ENCODE measurements around the gene KMT5B. TPM values are rescaled to one million over a fixed set of nuclear protein-coding genes. Genes with fewer than 3 reads are reported as not detected.

The KMT5B gene
- total and polyA plus RNA-seq, 2 of the 13 experiments (the other 11 are each of a cell fraction or from before 2014, with no cell fraction given), result 17.6 to 23.7 TPM

DNA sequence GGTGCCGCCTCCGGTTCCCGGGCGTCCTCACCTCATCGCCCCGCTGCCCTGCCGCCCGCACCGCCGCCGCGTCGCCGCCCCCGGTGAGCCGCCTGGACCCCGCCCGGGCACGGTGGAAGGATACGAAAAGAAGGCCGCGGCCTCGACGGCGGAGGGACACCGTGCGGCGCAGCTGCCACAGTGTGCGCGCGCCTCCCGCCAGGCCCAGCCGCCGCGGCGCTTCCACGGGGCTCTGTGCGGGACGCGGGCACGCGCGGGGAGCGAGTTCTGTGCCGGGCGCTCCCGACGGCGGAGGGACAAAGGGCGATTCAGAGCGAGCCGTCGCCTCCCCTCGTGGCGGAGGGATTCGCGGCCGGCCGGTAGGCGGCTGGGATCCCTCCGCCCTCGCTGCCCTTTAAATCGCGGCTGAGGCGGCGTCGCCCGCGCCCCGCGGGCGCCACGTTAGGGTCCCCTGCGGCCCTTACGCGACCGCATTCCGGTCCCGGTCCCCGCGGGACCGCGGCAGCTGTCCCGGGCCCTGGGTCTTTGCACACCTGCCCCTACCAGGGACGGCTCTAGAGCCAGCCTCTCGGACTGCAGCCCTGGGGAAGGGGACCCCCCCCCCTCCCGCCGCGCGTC, 568 bp upstream of the KMT5B start (continued):
- TF ChIP-seq, protein P1, sequence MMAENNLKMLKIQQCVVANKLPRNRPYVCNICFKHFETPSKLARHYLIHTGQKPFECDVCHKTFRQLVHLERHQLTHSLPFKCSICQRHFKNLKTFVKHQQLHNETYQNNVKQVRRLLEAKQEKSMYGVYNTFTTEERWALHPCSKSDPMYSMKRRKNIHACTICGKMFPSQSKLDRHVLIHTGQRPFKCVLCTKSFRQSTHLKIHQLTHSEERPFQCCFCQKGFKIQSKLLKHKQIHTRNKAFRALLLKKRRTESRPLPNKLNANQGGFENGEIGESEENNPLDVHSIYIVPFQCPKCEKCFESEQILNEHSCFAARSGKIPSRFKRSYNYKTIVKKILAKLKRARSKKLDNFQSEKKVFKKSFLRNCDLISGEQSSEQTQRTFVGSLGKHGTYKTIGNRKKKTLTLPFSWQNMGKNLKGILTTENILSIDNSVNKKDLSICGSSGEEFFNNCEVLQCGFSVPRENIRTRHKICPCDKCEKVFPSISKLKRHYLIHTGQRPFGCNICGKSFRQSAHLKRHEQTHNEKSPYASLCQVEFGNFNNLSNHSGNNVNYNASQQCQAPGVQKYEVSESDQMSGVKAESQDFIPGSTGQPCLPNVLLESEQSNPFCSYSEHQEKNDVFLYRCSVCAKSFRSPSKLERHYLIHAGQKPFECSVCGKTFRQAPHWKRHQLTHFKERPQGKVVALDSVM (CRISPR knock-in tag; IDR thresholded peaks at IDR 0.05), result peak; percentile 62
- TF ChIP-seq MAZ (IDR thresholded peaks at IDR 0.05; ENCODE audit: borderline replicate concordance, low read depth, low read length), result peak; percentile 84
- no peak; the same call in 1 of the 2 replicates for TF ChIP-seq MAZ (CRISPR knock-in tag; IDR thresholded peaks at IDR 0.05; ENCODE audit: low read depth)
- peak; percentile 98 for TF ChIP-seq YEATS4 (CRISPR knock-in tag; IDR thresholded peaks at IDR 0.05; ENCODE audit: borderline replicate concordance)
- TF ChIP-seq FOXO1 (CRISPR knock-in tag; IDR thresholded peaks at IDR 0.05), result peak; percentile 26; the same call in 1 of the 2 replicates
- TF ChIP-seq ZNF615 (CRISPR knock-in tag; IDR thresholded peaks at IDR 0.05; ENCODE audit: borderline replicate concordance), result no peak
- TF ChIP-seq, protein P2, sequence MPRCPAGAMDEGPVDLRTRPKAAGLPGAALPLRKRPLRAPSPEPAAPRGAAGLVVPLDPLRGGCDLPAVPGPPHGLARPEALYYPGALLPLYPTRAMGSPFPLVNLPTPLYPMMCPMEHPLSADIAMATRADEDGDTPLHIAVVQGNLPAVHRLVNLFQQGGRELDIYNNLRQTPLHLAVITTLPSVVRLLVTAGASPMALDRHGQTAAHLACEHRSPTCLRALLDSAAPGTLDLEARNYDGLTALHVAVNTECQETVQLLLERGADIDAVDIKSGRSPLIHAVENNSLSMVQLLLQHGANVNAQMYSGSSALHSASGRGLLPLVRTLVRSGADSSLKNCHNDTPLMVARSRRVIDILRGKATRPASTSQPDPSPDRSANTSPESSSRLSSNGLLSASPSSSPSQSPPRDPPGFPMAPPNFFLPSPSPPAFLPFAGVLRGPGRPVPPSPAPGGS (CRISPR knock-in tag; IDR thresholded peaks at IDR 0.05), result peak; percentile 74
- TF ChIP-seq, protein P3, sequence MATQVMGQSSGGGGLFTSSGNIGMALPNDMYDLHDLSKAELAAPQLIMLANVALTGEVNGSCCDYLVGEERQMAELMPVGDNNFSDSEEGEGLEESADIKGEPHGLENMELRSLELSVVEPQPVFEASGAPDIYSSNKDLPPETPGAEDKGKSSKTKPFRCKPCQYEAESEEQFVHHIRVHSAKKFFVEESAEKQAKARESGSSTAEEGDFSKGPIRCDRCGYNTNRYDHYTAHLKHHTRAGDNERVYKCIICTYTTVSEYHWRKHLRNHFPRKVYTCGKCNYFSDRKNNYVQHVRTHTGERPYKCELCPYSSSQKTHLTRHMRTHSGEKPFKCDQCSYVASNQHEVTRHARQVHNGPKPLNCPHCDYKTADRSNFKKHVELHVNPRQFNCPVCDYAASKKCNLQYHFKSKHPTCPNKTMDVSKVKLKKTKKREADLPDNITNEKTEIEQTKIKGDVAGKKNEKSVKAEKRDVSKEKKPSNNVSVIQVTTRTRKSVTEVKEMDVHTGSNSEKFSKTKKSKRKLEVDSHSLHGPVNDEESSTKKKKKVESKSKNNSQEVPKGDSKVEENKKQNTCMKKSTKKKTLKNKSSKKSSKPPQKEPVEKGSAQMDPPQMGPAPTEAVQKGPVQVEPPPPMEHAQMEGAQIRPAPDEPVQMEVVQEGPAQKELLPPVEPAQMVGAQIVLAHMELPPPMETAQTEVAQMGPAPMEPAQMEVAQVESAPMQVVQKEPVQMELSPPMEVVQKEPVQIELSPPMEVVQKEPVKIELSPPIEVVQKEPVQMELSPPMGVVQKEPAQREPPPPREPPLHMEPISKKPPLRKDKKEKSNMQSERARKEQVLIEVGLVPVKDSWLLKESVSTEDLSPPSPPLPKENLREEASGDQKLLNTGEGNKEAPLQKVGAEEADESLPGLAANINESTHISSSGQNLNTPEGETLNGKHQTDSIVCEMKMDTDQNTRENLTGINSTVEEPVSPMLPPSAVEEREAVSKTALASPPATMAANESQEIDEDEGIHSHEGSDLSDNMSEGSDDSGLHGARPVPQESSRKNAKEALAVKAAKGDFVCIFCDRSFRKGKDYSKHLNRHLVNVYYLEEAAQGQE (IDR thresholded peaks at IDR 0.05; ENCODE audit: borderline replicate concordance in 1 of 2, low read depth in 1 of 2, low read length in 2 of 2), result peak in 1 of 2 experiments; percentile 54; a peak in 1 of 4 replicates
- peak; percentile 50; the same call in 1 of the 2 replicates for TF ChIP-seq MXD4 (CRISPR knock-in tag; IDR thresholded peaks at IDR 0.05)
- 0 out of 2 replicates have a peak, but pooled peaks have one; percentile 3 for TF ChIP-seq ZNF761 (CRISPR knock-in tag; conservative IDR thresholded peaks at IDR 0.05)
- TF ChIP-seq, protein P4, sequence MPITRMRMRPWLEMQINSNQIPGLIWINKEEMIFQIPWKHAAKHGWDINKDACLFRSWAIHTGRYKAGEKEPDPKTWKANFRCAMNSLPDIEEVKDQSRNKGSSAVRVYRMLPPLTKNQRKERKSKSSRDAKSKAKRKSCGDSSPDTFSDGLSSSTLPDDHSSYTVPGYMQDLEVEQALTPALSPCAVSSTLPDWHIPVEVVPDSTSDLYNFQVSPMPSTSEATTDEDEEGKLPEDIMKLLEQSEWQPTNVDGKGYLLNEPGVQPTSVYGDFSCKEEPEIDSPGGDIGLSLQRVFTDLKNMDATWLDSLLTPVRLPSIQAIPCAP (CRISPR knock-in tag; IDR thresholded peaks at IDR 0.05; ENCODE audit: low read depth), result no peak
- peak; percentile 57; the same call in 1 of the 2 replicates for TF ChIP-seq ZNF605 (CRISPR knock-in tag; IDR thresholded peaks at IDR 0.05)
- TF ChIP-seq NCOA2 (CRISPR knock-in tag; IDR thresholded peaks at IDR 0.05), result no peak; the same call in 1 of the 2 replicates
- peak; percentile 45; the same call in 1 of the 2 replicates for TF ChIP-seq ZNF205 (CRISPR knock-in tag; IDR thresholded peaks at IDR 0.05)
- TF ChIP-seq ZNF839 (CRISPR knock-in tag; IDR thresholded peaks at IDR 0.05; ENCODE audit: borderline replicate concordance), result no peak
- TF ChIP-seq, protein P5, sequence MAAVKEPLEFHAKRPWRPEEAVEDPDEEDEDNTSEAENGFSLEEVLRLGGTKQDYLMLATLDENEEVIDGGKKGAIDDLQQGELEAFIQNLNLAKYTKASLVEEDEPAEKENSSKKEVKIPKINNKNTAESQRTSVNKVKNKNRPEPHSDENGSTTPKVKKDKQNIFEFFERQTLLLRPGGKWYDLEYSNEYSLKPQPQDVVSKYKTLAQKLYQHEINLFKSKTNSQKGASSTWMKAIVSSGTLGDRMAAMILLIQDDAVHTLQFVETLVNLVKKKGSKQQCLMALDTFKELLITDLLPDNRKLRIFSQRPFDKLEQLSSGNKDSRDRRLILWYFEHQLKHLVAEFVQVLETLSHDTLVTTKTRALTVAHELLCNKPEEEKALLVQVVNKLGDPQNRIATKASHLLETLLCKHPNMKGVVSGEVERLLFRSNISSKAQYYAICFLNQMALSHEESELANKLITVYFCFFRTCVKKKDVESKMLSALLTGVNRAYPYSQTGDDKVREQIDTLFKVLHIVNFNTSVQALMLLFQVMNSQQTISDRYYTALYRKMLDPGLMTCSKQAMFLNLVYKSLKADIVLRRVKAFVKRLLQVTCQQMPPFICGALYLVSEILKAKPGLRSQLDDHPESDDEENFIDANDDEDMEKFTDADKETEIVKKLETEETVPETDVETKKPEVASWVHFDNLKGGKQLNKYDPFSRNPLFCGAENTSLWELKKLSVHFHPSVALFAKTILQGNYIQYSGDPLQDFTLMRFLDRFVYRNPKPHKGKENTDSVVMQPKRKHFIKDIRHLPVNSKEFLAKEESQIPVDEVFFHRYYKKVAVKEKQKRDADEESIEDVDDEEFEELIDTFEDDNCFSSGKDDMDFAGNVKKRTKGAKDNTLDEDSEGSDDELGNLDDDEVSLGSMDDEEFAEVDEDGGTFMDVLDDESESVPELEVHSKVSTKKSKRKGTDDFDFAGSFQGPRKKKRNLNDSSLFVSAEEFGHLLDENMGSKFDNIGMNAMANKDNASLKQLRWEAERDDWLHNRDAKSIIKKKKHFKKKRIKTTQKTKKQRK (IDR thresholded peaks at IDR 0.05; ENCODE audit: low read length), result no peak
- TF ChIP-seq KDM5B (CRISPR knock-in tag; IDR thresholded peaks at IDR 0.05; ENCODE audit: borderline replicate concordance), result peak; percentile 89

All from HepG2 (cell line).